Measurements from ENCODE around the gene ENC1. TPM values are rescaled to one million over a fixed set of nuclear protein-coding genes. Genes with fewer than 3 reads are reported as not detected.

Gene ENC1
- total and polyA plus RNA-seq, 2 of the 8 experiments (the other 6 are each of a cell fraction or from before 2014, with no cell fraction given): 5.5 to 13.2 TPM

DNA sequence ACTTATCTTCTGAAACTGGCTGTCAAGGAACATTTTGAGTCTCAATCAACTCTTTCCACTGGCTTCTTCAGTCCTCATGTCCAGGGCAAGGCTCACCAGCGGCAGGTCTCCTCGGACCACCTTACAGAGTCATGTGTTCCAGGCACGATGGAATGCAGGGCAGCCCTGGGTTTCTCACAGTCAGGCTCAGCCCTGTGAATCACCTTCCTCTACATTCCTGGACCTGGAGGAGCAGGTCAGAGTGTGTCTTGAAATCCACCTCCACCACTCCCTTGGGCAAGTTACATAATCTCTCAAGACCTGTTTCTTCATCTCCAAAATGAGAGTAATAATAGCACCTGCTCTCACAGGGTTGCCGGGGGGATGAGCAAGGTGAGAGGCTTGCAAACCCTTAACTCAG lies 16.0 kb downstream of the ENC1 start:
- no peak overlapping the region for H3K23ac ChIP-seq (ENCODE audit: insufficient read length)
- FAIRE-seq (no peak), DNase-seq (ENCODE audit: low read depth in 1 of 2, low spot score in 2 of 2) (no peak)
- H2AK5ac ChIP-seq (ENCODE audit: low read depth, low read length): no peak overlapping the region
- H4K5ac ChIP-seq (ENCODE audit: insufficient read length, low read depth, low read length): no peak overlapping the region
- no peaks in the 10 kb centered on the region for H4K20me1 ChIP-seq (replicated peaks in 1 of 2; ENCODE audit: control insufficient read depth in 1 of 2, insufficient read depth in 2 of 2, low read length in 2 of 2)
- no peak for TF ChIP-seq HDAC6 (IDR thresholded peaks at IDR 0.05; ENCODE audit: low read depth, low read length)
- TF ChIP-seq SRF (IDR thresholded peaks at IDR 0.05; ENCODE audit: low read depth, low read length): no peak
- no peak for TF ChIP-seq BRCA1 (IDR thresholded peaks at IDR 0.05; ENCODE audit: low read depth, low read length)
- TF ChIP-seq CBX5 (IDR thresholded peaks at IDR 0.05; ENCODE audit: low read depth, low read length): no peak
- TF ChIP-seq RBBP5 (IDR thresholded peaks at IDR 0.05; ENCODE audit: borderline replicate concordance, low read depth, low read length): no peak
- TF ChIP-seq SIRT6 (IDR thresholded peaks at IDR 0.05; ENCODE audit: low read length): no peak
- no peak for TF ChIP-seq SP2 (IDR thresholded peaks at IDR 0.05; ENCODE audit: low read length)
- no peak for TF ChIP-seq GABPA (IDR thresholded peaks at IDR 0.05; ENCODE audit: borderline replicate concordance, insufficient read depth, low read length)
- TF ChIP-seq EZH2 (IDR thresholded peaks at IDR 0.05; ENCODE audit: low read depth, low read length, severe bottlenecking): no peak
- no peak for TF ChIP-seq NRF1 (IDR thresholded peaks at IDR 0.05; ENCODE audit: low read depth, low read length)
- TF ChIP-seq POLR2A (IDR thresholded peaks at IDR 0.05; ENCODE audit: control extremely low read depth in 1 of 2, low read depth in 2 of 2, low read length in 2 of 2): no peak
- no peak for TF ChIP-seq SUZ12 (IDR thresholded peaks at IDR 0.05; ENCODE audit: low read length)
- TF ChIP-seq, protein P1, sequence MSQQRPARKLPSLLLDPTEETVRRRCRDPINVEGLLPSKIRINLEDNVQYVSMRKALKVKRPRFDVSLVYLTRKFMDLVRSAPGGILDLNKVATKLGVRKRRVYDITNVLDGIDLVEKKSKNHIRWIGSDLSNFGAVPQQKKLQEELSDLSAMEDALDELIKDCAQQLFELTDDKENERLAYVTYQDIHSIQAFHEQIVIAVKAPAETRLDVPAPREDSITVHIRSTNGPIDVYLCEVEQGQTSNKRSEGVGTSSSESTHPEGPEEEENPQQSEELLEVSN (IDR thresholded peaks at IDR 0.05): no peak
- TF ChIP-seq TBP (IDR thresholded peaks at IDR 0.05; ENCODE audit: low read depth, low read length): no peak
- no peak overlapping the region for H2BK120ac ChIP-seq (replicated peaks; ENCODE audit: low read depth, low read length)
- no peak overlapping the region for H4K91ac ChIP-seq (replicated peaks; ENCODE audit: insufficient read length, low read length)
- H2AFZ ChIP-seq (ENCODE audit: low read length): no peak overlapping the region
- no peak overlapping the region for H4K8ac ChIP-seq (ENCODE audit: extremely low read depth, insufficient read depth, low read length)
- H3K9me3 ChIP-seq (ENCODE audit: insufficient read depth in 2 of 2, low read depth in 1 of 2, low read length in 1 of 2): no peaks in the 10 kb centered on the region
- no peaks in the 10 kb centered on the region for H3K27me3 ChIP-seq (replicated peaks in 1 of 4; ENCODE audit: control insufficient read depth in 3 of 4, extremely low read depth in 1 of 4, insufficient read depth in 3 of 4, low read length in 3 of 4)
- H2BK20ac ChIP-seq (ENCODE audit: low read length): no peak overlapping the region
- H3K79me2 ChIP-seq (ENCODE audit: control insufficient read depth in 1 of 2, insufficient read depth in 2 of 2, low read length in 2 of 2): no peaks in the 10 kb centered on the region
- peaks cover 0 to 13% (median 10%) of the 10 kb centered on the region in 4 experiments for H3K4me1 ChIP-seq (replicated peaks in 1 of 4; ENCODE audit: control insufficient read depth in 3 of 4, insufficient read depth in 4 of 4, low read length in 3 of 4)
- H3K14ac ChIP-seq (ENCODE audit: insufficient read length): no peak overlapping the region
- CTCF ChIA-PET (ENCODE audit: partially characterized antibody): interaction anchor here (0.5 to 4.4 kb wide), 4 partner anchors 8 to 16 kb away, joined by 3 to 23 read pairs (median 13); partner anchors contain the start of gene ENC1
- no peak overlapping the region for H2BK12ac ChIP-seq (ENCODE audit: low read depth, low read length)
- no peak overlapping the region for H3K4me3 ChIP-seq (ENCODE audit: extremely low read depth in 1 of 4, insufficient read depth in 2 of 4, low read depth in 3 of 4, low read length in 4 of 4)
- no peak overlapping the region for H3K18ac ChIP-seq (ENCODE audit: extremely low read depth, low read length)
- 86% methylated on average over 4 of the region's 4 CpGs; no CpG with 5 or more reads in 1 of the 2 experiments for WGBS, 2 experiments (ENCODE audit: extremely low coverage in 1 of 2, insufficient coverage in 1 of 2, insufficient read length in 1 of 2, insufficient replicate concordance in 2 of 2, low coverage in 1 of 2, low lambda C conversion rate in 2 of 2, missing lambda C conversion rate in 1 of 2)
- no peak overlapping the region for H3K4ac ChIP-seq (replicated peaks; ENCODE audit: insufficient read length, low read depth, low read length)
- POLR2A ChIA-PET (ENCODE audit: partially characterized antibody): interaction anchor here (0.8 kb wide), 1 partner anchor 9 kb away, joined by 3 read pairs; no protein-coding TSS in a partner anchor
- no peak overlapping the region for H3K56ac ChIP-seq (replicated peaks; ENCODE audit: insufficient read length, low read depth, low read length)
- no peak overlapping the region for H3K27ac ChIP-seq (ENCODE audit: low read depth, low read length)
- no peak overlapping the region for H2BK15ac ChIP-seq (ENCODE audit: low read length)
- no peak overlapping the region for H3K9ac ChIP-seq (replicated peaks in 1 of 4; ENCODE audit: extremely low read depth in 1 of 4, low read depth in 3 of 4, low read length in 3 of 4)
- H3K36me3 ChIP-seq (ENCODE audit: control insufficient read depth in 2 of 4, insufficient read depth in 4 of 4, low read length in 3 of 4): no peaks in the 10 kb centered on the region
- no peaks in the 10 kb centered on the region; the same call in 1 of the 2 replicates for H3K23me2 ChIP-seq (ENCODE audit: low read depth, low read length)
- no peak overlapping the region for H3K4me2 ChIP-seq (ENCODE audit: insufficient read depth in 1 of 2, low read depth in 2 of 2, low read length in 2 of 2)
- H2BK5ac ChIP-seq (ENCODE audit: low read depth, low read length): no peak overlapping the region
- H3K79me1 ChIP-seq (ENCODE audit: low read depth, low read length): no peaks in the 10 kb centered on the region
